Posterior cingulate gyrus (tissue), 11 donors: Measurements from ENCODE around the gene BNIP2.
"Not testable (repeated sequence)": the region's sequence is repeated elsewhere in the genome, so short reads cannot be mapped to it uniquely, and the experiment has no call there.

Source experiments
- DNase-seq, 10 donors: peaks; one replicate each; pipeline versions ENCODE4 v3.0.0 to v3.0.0-alpha.2; 2020 to 2021; ENCODE audit warnings: mixed read lengths in 3 of 10
- intact Hi-C: fragments of 100-400 bp; cut with DNase I; formaldehyde crosslinking; loops from one replicate; pipeline ENCODE4 v1.15.1; 2023

BNIP2 gene

GRCh38 chr15:59688782-59689625 lies at the start of gene BNIP2:
Gene BNIP2 (minus strand): TSS chr15:59689320. CDS start chr15:59682457, 6,863 bp downstream.
- intact Hi-C loops, result loop anchor here (2.0 kb wide), 1 partner anchor 32 kb away; the partner anchor contains the start of gene GTF2A2
- DNase-seq, result peak; percentile 90 to 99 (median 94)

GRCh38 chr15:59738676-59739075 lies 49.6 kb upstream of the BNIP2 start:
- intact Hi-C loops, result no loop called here
- DNase-seq, result no peak

- no peak for DNase-seq
- intact Hi-C loops, result no loop called here
These were observed 47.1 kb upstream of the BNIP2 start for GRCh38 chr15:59736181-59736580.

GRCh38 chr15:59725151-59725486 lies 36.0 kb upstream of the BNIP2 start:
- intact Hi-C loops, result loop anchor here (5.0 to 10.0 kb wide), 2 partner anchors 460 to 602 kb away; no protein-coding TSS in a partner anchor
- DNase-seq, result no peak

- intact Hi-C loops, result loop anchor here (10.0 kb wide), 1 partner anchor 461 kb away; no protein-coding TSS in a partner anchor
- no peak for DNase-seq
These were observed 34.7 kb upstream of the BNIP2 start for GRCh38 chr15:59723687-59724346.

GRCh38 chr15:59722476-59722875 lies 33.4 kb upstream of the BNIP2 start:
- DNase-seq, result no peak
- intact Hi-C loops, result loop anchor here (10.0 kb wide), 1 partner anchor 462 kb away; no protein-coding TSS in a partner anchor

GRCh38 chr15:59722037-59722436 lies 32.9 kb upstream of the BNIP2 start:
- intact Hi-C loops, result loop anchor here (10.0 kb wide), 1 partner anchor 463 kb away; no protein-coding TSS in a partner anchor
- no peak for DNase-seq

- DNase-seq, result no peak
- intact Hi-C loops, result loop anchor here (10.0 kb wide), 1 partner anchor 463 kb away; no protein-coding TSS in a partner anchor
These were observed 32.3 kb upstream of the BNIP2 start for GRCh38 chr15:59721411-59721810.

GRCh38 chr15:59713177-59713576 lies 24.1 kb upstream of the BNIP2 start:
- intact Hi-C loops, result no loop called here
- DNase-seq, result no peak

GRCh38 chr15:59711451-59712243 lies 22.5 kb upstream of the BNIP2 start:
- DNase-seq, result no peak
- intact Hi-C loops, result no loop called here

GRCh38 chr15:59707619-59708018 lies 18.5 kb upstream of the BNIP2 start:
- no peak for DNase-seq
- intact Hi-C loops, result no loop called here

GRCh38 chr15:59703979-59704796 lies 15.1 kb upstream of the BNIP2 start:
- intact Hi-C loops, result no loop called here
- DNase-seq, result no peak

GRCh38 chr15:59702351-59702750 lies 13.2 kb upstream of the BNIP2 start:
- intact Hi-C loops, result no loop called here
- DNase-seq, result no peak

- DNase-seq, result no peak
- intact Hi-C loops, result no loop called here
These were observed 12.8 kb upstream of the BNIP2 start for GRCh38 chr15:59701880-59702279.

GRCh38 chr15:59699810-59700431 lies 10.8 kb upstream of the BNIP2 start:
- intact Hi-C loops, result loop anchor here (10.0 kb wide), 1 partner anchor 625 kb away; no protein-coding TSS in a partner anchor

GRCh38 chr15:59698065-59698464 lies 8.9 kb upstream of the BNIP2 start:
- DNase-seq, result not testable (repeated sequence)
- intact Hi-C loops, result loop anchor here (10.0 kb wide), 1 partner anchor 627 kb away; no protein-coding TSS in a partner anchor

More at GRCh38 chr15:59699810-59700431, 10.8 kb upstream of the BNIP2 start:
- DNase-seq, result no peak

GRCh38 chr15:59696332-59696731 lies 7.2 kb upstream of the BNIP2 start:
- intact Hi-C loops, result loop anchor here (10.0 kb wide), 1 partner anchor 628 kb away; no protein-coding TSS in a partner anchor
- DNase-seq, result no peak

- no peak for DNase-seq
- intact Hi-C loops, result loop anchor here (10.0 kb wide), 1 partner anchor 630 kb away; no protein-coding TSS in a partner anchor
These were observed 5.7 kb upstream of the BNIP2 start for GRCh38 chr15:59694779-59695178.
